Keratinocyte (primary cell): Measurements from ENCODE around the gene PPFIA3.

ENCODE experiments used
- EZH2 ChIP-seq: IDR thresholded peaks from one replicate; pipeline ENCODE4 v1.6.1; 2012; ENCODE audit warnings: inconsistent platforms, mild to moderate bottlenecking, low read length, moderate library complexity
- TF ChIP-seq, protein P1 (sequence below), 3 experiments: IDR thresholded peaks in 1 of 3; conservative IDR thresholded peaks in 1 of 3; optimal IDR thresholded peaks in 1 of 3; 2 replicates in 2 of 3; 3 replicates in 1 of 3; pipeline versions ENCODE3 to v1.5.1; 2011; ENCODE audit warnings: low read length in 3 of 3, mild to moderate bottlenecking in 3 of 3, moderate library complexity in 2 of 3, control low read depth in 1 of 3, inconsistent platforms in 1 of 3; ENCODE audit not compliant: insufficient read depth in 2 of 3; ENCODE audit errors: extremely low read depth in 1 of 3

DNA sequence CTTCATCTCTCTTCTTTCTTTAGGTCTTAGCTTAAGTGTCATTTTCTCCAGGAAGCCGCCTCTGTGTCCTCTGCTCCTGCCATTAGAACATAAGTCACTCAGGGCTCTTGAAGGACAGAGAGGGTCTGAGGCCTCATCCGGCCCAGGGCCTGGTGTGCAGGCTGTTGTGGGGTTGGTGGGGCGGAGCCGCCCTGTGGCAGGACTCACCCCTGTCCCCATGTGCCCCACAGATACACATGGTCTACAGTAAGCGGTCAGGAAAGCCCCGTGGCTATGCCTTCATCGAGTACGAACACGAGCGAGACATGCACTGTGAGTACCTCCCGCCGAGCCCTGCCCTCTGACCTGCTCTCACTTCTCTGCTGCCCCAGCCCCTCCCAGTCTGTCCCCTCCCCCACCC lies 18.2 kb upstream of the PPFIA3 start:
- TF ChIP-seq, protein P1, sequence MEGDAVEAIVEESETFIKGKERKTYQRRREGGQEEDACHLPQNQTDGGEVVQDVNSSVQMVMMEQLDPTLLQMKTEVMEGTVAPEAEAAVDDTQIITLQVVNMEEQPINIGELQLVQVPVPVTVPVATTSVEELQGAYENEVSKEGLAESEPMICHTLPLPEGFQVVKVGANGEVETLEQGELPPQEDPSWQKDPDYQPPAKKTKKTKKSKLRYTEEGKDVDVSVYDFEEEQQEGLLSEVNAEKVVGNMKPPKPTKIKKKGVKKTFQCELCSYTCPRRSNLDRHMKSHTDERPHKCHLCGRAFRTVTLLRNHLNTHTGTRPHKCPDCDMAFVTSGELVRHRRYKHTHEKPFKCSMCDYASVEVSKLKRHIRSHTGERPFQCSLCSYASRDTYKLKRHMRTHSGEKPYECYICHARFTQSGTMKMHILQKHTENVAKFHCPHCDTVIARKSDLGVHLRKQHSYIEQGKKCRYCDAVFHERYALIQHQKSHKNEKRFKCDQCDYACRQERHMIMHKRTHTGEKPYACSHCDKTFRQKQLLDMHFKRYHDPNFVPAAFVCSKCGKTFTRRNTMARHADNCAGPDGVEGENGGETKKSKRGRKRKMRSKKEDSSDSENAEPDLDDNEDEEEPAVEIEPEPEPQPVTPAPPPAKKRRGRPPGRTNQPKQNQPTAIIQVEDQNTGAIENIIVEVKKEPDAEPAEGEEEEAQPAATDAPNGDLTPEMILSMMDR (optimal IDR thresholded peaks at IDR 0.05 in 1 of 3, IDR thresholded peaks at IDR 0.05 in 1 of 3, conservative IDR thresholded peaks at IDR 0.05 in 1 of 3; ENCODE audit: extremely low read depth in 1 of 3, insufficient read depth in 2 of 3, low read length in 3 of 3): no peak
- no peak for TF ChIP-seq EZH2
